Kidney epithelial cell (primary cell): ENCODE measurements around the gene SF1. TPM values are rescaled to one million over a fixed set of nuclear protein-coding genes. Genes with fewer than 3 reads are reported as not detected.

Source experiments
- DNase-seq: peaks from one replicate; pipeline ENCODE4 v3.0.0-alpha.2; 2010; ENCODE audit warnings: low read depth
- H3K27me3 ChIP-seq: 2 replicates; pipeline ENCODE4 v1.6.0; 2011; ENCODE audit warnings: low read length; ENCODE audit not compliant: control insufficient read depth, insufficient read depth
- H3K36me3 ChIP-seq: 2 replicates; pipeline ENCODE4 v1.5.1; 2011; ENCODE audit warnings: low read length; ENCODE audit not compliant: control insufficient read depth, insufficient read depth
- H3K4me3 ChIP-seq: 2 replicates; pipeline ENCODE4 v1.5.1; 2011; ENCODE audit warnings: low read depth, mild to moderate bottlenecking, control low read depth, low read length
- CTCF ChIP-seq: IDR thresholded peaks from 2 replicates; pipeline ENCODE4 v1.5.1; 2011; ENCODE audit warnings: mild to moderate bottlenecking, moderate library complexity, low read length, control low read depth, inconsistent platforms; ENCODE audit not compliant: insufficient read depth, poor library complexity, severe bottlenecking
- total RNA-seq: library from RNA; depleted of rRNA; stranded (reverse); fragments of >200 nt; gene quantifications from 2 replicates; pipeline ENCODE4 v1.2.3, GENCODE V29; 2015

Gene SF1
- total RNA-seq, 1 donor from 2014 or later: 216 TPM

- Histone ChIP-seq H3K36me3 (no peaks in the 10 kb centered on the region), H3K27me3 (peaks cover 6% of the 10 kb centered on the region), H3K4me3 (no peak overlapping the region)
- DNase-seq: no peak
- no peak for TF ChIP-seq CTCF
These were observed 20.6 kb downstream of the SF1 start for GRCh38 chr11:64757549-64758329.

GRCh38 chr11:64755681-64756361 is 22.5 kb downstream of the SF1 start:
- no peak overlapping the region for H3K4me3 ChIP-seq
- no peak for DNase-seq
- TF ChIP-seq CTCF: no peak
- H3K27me3 ChIP-seq: peaks cover 7% of the 10 kb centered on the region
- no peaks in the 10 kb centered on the region for H3K36me3 ChIP-seq

- Histone ChIP-seq H3K36me3 (no peaks in the 10 kb centered on the region), H3K4me3 (no peak overlapping the region), H3K27me3 (peaks cover 7% of the 10 kb centered on the region)
- DNase-seq: no peak
- no peak for TF ChIP-seq CTCF
These were observed 23.3 kb downstream of the SF1 start for GRCh38 chr11:64754919-64755662.

- H3K4me3 ChIP-seq: no peak overlapping the region
- DNase-seq: no peak
- H3K27me3 ChIP-seq: peaks cover 7% of the 10 kb centered on the region
- no peak for TF ChIP-seq CTCF
- H3K36me3 ChIP-seq: no peaks in the 10 kb centered on the region
These were observed 24.0 kb downstream of the SF1 start for GRCh38 chr11:64754124-64754918.

- no peak overlapping the region for H3K4me3 ChIP-seq
- peaks cover 5% of the 10 kb centered on the region for H3K27me3 ChIP-seq
- no peaks in the 10 kb centered on the region for H3K36me3 ChIP-seq
- DNase-seq: no peak
- no peak for TF ChIP-seq CTCF
These were observed 24.8 kb downstream of the SF1 start for GRCh38 chr11:64753380-64754123.
